GM19328 (cell line): Measurements from ENCODE around the gene NOVA2.

Experiments used
- ATAC-seq: cut with Tn5 transposase; IDR thresholded peaks from one replicate; pipeline ENCODE4 v1.9.1; 2021; ENCODE audit warnings: mild to moderate bottlenecking, moderate library complexity; ENCODE audit not compliant: unreplicated experiment

The NOVA2 gene, protein sequence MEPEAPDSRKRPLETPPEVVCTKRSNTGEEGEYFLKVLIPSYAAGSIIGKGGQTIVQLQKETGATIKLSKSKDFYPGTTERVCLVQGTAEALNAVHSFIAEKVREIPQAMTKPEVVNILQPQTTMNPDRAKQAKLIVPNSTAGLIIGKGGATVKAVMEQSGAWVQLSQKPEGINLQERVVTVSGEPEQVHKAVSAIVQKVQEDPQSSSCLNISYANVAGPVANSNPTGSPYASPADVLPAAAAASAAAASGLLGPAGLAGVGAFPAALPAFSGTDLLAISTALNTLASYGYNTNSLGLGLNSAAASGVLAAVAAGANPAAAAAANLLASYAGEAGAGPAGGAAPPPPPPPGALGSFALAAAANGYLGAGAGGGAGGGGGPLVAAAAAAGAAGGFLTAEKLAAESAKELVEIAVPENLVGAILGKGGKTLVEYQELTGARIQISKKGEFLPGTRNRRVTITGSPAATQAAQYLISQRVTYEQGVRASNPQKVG

DNA sequence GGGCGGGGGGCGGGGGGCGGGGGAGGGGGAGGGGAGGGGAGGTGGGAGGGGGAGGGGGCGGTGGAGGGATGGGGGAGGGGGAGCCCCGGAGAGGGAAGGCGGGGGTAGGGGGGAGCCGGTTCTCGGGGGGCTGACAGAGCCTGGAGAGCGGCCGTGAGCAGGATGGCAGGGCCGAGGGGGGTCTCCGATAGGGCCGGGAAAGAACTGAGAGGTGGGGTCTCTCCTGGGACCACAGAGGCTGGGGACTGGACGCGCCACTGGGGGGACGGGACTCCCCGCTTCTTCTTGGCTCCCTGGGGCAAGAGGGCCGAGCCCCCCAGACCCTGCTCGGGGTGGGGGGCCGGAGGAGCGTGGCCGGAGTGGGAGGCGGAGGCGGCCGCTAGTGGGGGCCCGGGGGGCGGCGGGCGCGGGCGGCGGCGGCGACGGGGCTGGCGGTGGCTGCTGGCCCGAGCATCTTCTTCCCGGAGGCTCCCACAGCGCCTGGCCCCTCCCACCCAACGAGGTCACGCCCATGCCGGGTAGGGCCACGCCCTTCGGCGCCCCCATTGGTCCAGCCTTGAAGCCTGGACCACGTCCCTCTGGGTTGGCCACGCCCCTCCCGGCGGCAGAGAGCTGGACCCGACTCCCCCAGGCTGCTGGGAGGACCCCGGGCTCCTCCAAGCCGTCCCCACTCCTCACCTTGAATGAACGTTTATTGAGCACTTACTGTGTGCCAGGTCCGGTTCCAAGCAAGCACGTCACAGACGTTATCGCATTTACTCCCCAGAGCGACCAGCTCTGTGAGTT, at the start of gene NOVA2:
Gene NOVA2 (minus strand): TSS at position 313 of the 786 bp plus-strand sequence. CDS start 514 bp downstream, outside the sequence.
- ATAC-seq: no peak

- ATAC-seq: no peak
Measured at GRCh38 chr19:46023311-46023779, 49.7 kb upstream of the NOVA2 start.

DNA sequence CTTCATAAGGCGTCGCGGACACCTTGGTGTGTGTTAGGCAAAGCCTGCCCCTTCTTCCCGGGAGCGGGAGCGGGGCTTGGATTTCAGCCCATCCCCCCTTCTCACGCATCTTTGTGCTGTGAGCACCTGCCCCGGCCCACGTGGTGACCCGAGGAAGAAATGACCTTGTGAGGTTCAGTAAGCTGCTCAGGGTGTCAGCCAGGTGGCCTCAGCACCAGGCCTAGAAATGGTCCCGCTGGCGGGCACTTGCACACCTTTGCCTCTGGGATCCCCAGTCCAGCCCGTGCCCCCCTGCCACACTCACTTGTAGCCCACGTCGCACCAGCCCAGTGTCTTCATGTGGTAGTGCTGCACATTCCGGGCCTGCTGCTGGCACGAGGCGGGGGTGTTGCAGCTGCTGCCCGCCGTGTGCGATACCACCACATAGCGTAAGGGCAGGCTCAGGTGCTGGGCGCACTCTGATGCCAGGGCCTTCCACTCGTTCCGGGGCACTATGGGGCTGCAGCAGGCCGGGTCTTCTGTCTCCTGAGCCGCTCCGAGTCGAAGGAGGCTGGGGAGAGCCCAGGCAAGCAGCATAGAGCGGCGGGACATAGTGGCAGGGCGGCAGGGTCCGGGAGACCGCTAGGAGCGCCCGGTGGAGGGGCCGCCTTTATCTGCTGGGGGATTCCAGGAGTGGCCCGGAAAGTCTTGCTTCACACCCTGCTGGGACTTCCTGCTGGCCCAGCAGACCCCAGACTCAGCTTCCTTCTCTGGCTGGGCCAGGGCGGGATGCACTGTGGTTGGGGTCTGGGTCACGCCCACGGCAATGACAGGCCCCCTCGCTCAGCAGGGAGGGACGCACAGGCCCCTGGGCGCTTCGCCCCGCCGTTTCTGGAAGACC, 49.0 kb upstream of the NOVA2 start, which contains the start of gene PGLYRP1:
Gene PGLYRP1 (minus strand): TSS at position 623 of the 880 bp plus-strand sequence. CDS start 32 bp downstream, at position 591.
- no peak for ATAC-seq

GRCh38 chr19:46022061-46022430, 48.4 kb upstream of the NOVA2 start:
- no peak for ATAC-seq

DNA sequence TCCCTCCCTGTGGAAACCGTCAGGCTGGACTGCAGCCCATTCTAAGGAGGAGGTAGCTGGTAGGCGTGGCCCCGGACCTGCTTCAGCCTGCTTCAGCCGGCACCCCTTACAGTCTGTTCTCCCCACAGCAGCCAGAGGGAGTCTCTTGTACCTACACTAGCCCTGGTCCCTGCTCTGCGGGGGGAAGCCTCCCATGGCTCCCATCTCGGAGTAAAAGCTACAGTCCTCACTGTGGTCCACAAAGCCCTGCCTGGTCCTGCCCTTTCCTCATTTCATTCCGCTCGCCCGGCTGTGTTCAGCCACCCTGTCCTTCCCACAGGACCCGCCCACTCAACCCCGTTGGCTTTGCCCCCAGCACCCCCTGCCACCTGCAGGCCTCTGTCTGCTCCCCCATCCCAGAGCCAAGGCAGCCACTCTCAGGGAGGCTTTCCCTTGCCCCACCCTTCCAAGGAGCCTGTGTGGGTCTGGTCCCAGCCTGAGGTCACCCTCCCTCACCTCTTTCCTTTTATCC, 47.9 kb upstream of the NOVA2 start:
- no peak for ATAC-seq

GRCh38 chr19:46020819-46021125, 47.1 kb upstream of the NOVA2 start:
- no peak for ATAC-seq

GRCh38 chr19:46019270-46019669, 45.6 kb upstream of the NOVA2 start:
- ATAC-seq: no peak

GRCh38 chr19:46018729-46019251, 45.1 kb upstream of the NOVA2 start:
- no peak for ATAC-seq

DNA sequence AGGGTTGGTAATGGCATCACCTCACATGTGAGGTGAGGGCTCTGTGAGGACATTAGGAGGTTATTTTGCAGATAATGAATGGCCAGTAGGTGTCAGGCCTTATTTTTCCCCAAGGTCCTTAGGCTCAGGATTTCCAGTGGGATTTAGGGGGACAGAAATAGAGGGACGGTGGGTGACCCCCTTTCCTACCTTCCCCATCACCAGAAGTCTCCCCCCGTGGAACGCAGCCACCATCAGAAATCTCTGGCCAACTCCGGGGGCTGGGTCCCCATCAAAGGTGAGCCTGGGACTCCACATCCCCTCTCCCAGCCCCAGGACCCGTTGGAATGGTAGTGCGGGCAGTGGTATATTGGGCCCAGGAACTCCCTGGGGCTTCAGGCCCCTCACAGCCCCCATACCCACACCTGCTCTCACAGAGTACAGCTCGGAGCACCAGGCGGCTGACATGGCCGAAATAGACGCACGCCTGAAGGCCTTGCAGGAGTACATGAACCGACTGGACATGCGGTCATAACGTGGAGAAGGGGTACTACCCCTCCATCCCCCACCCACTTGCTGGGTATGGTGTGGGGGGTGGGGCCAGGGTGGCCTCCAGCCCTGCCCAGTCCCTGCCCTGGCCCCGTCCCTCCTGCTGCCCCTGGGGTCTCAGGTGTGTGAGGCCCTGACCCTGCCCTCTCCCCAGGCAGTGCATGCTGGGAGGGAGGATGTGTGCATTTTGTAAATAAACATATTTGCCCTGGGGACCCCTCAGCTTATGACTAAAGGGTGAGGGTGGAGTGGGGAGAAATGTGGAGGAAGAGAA, 44.4 kb upstream of the NOVA2 start:
- no peak for ATAC-seq

- ATAC-seq: no peak
Measured at GRCh38 chr19:46017095-46017429, 43.4 kb upstream of the NOVA2 start.

DNA sequence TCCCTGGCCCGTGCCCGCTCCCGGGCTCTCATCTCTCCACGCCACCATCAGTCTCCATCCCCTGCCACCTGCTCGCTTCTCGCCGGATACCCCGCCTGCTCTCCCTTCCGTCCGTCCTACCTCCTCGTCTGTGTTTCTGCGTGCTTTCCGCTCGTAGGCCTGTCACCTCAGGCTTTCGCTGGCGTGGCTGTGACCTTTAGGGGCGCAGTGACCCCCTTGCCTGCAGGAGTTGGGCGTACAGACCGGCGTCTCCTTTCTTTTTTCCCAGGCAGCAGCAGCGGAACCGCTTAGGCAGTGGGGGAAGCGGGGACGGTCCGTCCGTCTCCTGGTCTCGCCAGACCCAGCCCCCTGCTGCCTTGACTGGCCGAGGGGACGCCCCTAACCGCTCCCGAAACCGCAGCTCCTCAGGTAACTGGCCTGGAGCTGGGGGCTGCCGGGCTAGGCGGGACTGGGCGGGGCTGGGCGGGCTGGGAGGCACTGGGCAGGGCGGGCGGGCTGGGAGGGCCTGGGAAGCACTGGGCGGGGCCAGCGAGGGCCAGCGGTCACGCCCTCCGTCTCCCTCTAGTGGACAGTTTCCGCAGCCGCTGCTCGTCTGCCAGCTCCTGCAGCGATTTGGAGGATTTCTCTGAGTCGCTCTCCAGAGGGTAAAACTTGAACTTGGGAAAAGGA, 42.9 kb upstream of the NOVA2 start:
- no peak for ATAC-seq

- ATAC-seq: no peak
Measured at GRCh38 chr19:46015687-46016425, 42.2 kb upstream of the NOVA2 start.

DNA sequence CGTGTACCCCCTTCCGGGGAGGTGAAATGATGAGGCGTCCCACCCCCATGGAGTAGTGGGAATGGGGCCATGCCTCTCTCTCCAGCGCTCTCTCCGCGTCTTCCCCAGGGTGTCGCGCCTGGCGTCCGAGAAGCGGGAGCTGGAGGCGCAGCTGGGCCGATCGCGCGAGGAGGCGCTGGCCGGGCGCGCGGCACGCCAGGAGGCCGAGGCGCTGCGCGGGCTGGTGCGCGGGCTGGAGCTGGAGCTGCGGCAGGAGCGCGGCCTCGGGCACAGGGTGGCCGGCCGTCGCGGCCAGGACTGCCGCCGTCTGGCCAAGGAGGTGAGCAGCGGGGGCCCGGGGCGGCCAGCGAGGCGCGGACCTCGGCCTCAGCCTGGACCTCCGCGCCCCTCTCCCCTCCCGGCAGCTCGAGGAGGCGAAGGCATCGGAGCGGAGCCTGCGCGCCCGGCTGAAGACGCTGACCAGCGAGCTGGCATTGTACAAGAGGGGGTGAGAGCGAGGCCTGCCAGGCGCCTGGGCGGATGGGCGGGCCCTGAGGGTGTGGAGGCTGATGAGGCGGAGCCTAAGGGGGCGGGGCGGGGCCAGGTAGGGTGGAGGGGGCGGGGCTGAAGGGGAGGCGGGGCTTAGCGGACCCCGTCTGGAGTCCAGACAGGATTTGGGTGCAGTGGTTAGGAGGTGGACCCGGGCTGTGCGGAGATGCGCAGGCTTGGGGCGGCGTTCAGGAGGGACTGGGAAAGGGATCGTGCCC, 41.4 kb upstream of the NOVA2 start:
- ATAC-seq: no peak

- ATAC-seq: no peak
Measured at GRCh38 chr19:46014534-46014933, 40.9 kb upstream of the NOVA2 start.

DNA sequence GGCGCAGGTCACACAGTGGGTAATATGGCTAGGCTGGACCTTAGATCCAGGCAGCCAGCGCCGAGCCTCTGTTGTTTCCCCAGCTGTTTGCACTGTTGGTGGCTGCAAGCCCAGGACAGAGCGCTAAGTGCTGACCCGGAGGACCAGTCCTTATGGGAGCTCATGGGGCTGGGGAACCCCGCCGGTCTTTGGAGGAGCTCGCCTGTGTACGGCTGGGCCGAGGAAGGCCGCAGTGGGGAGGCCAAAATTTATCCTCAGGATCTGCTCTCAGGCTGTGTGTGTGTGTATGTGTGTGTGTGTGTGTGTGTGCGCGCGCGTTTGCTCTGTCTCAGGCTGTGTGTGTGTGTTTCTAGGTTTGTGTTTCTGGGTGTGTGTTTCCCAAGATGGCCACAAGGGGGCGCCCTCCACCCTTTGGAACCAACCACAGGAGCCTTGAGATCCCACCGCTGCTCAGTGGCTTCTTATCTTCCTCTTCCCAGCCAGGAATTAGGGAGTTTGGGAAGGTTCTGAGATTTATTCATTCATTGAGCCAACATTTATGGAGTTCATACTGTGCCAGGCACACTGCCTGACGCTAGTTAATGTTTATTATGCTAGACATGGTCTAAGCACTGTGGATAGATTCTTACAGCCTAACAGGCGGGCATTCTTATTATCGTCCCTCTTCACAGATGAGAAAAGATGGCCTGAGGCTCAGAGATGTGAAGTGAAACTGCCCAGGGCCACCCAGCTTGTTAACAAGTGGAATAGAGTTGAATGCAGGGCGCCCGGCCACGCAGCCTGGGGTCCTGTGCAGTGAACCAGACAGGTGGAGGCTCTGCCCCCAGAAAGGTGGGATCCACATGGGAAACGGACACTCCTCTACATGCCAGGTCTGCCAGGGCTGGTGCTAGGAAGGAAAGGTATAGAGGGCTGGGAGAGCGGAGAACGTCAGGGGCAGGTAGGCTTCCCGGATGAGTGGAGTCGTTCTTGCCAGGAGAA, 36.2 kb upstream of the NOVA2 start:
- no peak for ATAC-seq

DNA sequence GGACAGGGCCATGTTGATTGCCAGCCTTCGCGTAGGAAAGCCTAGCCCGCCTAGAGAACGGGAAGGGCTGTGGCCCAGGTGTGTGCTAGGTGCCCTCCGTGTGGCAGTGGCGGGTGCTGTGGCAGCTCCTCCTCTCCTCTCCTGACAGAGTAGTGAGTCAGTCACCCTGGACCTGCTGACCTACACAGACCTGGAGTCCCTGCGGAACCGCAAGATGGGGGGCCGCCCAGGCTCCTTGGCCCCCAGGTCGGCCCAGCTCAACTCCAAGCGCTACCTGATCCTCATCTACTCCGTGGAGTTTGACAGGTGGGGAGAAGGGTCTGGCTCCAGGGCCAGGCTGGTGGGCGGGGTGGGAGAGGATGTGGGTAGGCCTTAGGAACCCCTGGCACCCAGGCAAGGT, 32.7 kb upstream of the NOVA2 start:
- no peak for ATAC-seq
